Activated T-cell treated with anti-CD3 and anti-CD28 coated beads, Interleukin-2, amount 50 U/mL, for 1 hour (primary cell): ENCODE data around the gene MOK.
"Not testable (repeated sequence)": the region's sequence is repeated elsewhere in the genome, so short reads cannot be mapped to it uniquely, and the experiment has no call there.

Experiments
- DNase-seq: peaks from one replicate; pipeline ENCODE4 v3.0.0-alpha.2; 2020

The MOK gene

GRCh38 chr14:102321456-102322422 lies 16.8 kb upstream of the MOK start:
- DNase-seq, result no peak

GRCh38 chr14:102320671-102321455 lies 15.9 kb upstream of the MOK start:
- no peak for DNase-seq

GRCh38 chr14:102320033-102320660 lies 15.2 kb upstream of the MOK start:
- DNase-seq, result peak; percentile 72

GRCh38 chr14:102319351-102320032 lies 14.5 kb upstream of the MOK start, which contains the start of gene ZNF839:
Gene ZNF839, plus strand, starts transcription at chr14:102319746. Its CDS starts 20 bp downstream, at chr14:102319766.
- DNase-seq, result peak; percentile 97

GRCh38 chr14:102318781-102319276 lies 13.9 kb upstream of the MOK start:
- DNase-seq, result no peak

- DNase-seq, result no peak
Observed at GRCh38 chr14:102317564-102318248, 12.7 kb upstream of the MOK start.

GRCh38 chr14:102316743-102317563 lies 12.0 kb upstream of the MOK start:
- DNase-seq, result peak; percentile 100

- DNase-seq, result no peak
Observed at GRCh38 chr14:102316338-102316742, 11.4 kb upstream of the MOK start.

GRCh38 chr14:102315121-102315520 lies 10.2 kb upstream of the MOK start:
- DNase-seq, result no peak

- DNase-seq, result peak; percentile 83
Observed at GRCh38 chr14:102314242-102315011, 9.5 kb upstream of the MOK start.

GRCh38 chr14:102303664-102304063 lies 1.3 kb downstream of the MOK start:
- DNase-seq, result no peak

GRCh38 chr14:102298303-102299070 lies 6.5 kb downstream of the MOK start:
- not testable (repeated sequence) for DNase-seq

- no peak for DNase-seq
Observed at GRCh38 chr14:102297436-102298170, 7.4 kb downstream of the MOK start.

GRCh38 chr14:102295270-102295669 lies 9.7 kb downstream of the MOK start:
- no peak for DNase-seq

- no peak for DNase-seq
Observed at GRCh38 chr14:102293781-102294180, 11.2 kb downstream of the MOK start.

- DNase-seq, result no peak
Observed at GRCh38 chr14:102292441-102292840, 12.5 kb downstream of the MOK start.

GRCh38 chr14:102288139-102288538 lies 16.8 kb downstream of the MOK start:
- DNase-seq, result no peak

- no peak for DNase-seq
Observed at GRCh38 chr14:102285106-102285505, 19.9 kb downstream of the MOK start.
